GM19025 (cell line): Measurements from ENCODE around the gene ACTG2.
"Not testable (repeated sequence)": the region's sequence is repeated elsewhere in the genome, so short reads cannot be mapped to it uniquely, and the experiment has no call there.

ENCODE experiments used
- ATAC-seq: cut with Tn5 transposase; IDR thresholded peaks from one replicate; pipeline ENCODE4 v1.9.1; 2021; ENCODE audit warnings: mild to moderate bottlenecking, low read depth, moderate library complexity; ENCODE audit not compliant: unreplicated experiment

Gene ACTG2

GRCh38 chr2:73931531-73932500 is 39.0 kb downstream of the ACTG2 start:
- ATAC-seq, result no peak

GRCh38 chr2:73933194-73933593 is 40.4 kb downstream of the ACTG2 start:
- no peak for ATAC-seq

DNA sequence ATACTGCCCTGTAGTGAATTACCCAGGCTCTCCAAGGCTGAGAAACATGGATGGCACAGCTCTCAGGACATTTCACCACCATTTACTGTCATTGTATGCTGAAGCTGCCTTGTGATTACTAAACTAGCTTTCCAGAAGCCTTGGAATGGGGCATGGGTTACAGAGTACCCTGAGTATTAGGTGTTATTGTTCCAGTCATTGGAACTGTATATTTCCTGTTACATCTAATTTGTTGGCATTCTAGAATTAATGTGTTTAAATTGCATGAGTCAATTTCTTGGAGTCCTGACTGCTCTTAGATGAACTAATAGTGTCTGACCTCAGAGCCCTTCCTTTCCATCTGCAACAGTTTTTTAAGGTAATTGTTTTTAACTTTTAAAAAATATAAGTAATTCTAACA is 42.8 kb downstream of the ACTG2 start:
- no peak for ATAC-seq

DNA sequence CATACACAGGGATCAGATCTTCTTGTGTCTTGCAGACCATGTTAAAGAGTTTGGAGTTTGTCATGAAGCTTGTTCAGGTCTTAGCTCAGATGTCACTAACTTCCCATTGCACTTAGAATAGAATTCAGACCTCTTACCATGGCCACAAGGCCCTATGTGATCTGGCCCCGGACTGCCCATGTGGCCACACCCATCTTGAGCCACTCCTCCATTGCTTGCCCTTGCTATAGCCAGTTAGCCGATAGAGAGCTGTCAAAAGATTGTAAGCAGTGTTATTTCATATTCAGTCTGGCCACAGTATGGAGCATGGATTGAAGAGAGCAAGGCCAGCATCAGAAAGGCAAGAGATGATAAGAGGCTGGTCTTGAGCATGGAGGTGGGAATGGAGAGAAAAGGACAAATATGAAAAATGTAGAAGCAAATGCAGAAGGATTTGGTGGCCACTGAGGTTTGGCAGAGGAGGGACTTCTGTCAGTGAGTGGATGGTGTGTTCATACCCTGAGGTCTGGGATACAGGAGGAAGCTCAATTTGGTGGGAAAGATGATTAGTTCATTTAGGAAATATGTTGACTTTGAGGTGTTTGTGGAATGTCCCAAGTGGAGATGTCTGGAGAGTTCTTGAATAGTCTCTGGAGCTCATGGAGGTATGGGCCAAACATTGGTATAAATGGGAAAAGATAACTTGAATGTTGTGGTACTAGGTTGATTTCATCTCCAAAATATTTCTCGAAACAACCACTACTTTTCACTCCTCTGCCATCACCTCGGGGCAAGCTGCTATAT is 44.5 kb downstream of the ACTG2 start:
- no peak for ATAC-seq

GRCh38 chr2:73937899-73938298 is 45.1 kb downstream of the ACTG2 start:
- no peak for ATAC-seq

GRCh38 chr2:73938718-73939352 is 46.0 kb downstream of the ACTG2 start:
- no peak for ATAC-seq

- ATAC-seq, result no peak
These were observed 46.6 kb downstream of the ACTG2 start for GRCh38 chr2:73939419-73939818.

DNA sequence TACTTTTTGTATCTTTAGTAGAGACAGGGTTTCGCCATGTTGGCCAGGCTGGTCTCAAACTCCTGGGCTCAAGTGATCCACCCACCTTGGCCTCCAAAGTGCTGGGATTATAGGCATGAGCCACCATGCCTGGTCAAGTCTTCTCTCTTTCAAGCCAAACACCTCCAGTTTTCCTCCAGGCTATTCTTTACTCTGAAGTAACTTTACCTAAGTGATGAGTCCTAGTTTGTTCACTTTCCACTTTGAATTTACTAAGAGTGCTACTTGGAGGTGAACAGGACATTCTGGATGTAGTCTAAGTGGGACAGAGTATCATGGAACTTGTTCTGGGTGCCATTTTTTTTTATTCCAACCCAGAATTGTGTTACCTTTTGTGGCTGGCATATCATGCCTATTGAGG is 47.3 kb downstream of the ACTG2 start:
- not testable (repeated sequence) for ATAC-seq

DNA sequence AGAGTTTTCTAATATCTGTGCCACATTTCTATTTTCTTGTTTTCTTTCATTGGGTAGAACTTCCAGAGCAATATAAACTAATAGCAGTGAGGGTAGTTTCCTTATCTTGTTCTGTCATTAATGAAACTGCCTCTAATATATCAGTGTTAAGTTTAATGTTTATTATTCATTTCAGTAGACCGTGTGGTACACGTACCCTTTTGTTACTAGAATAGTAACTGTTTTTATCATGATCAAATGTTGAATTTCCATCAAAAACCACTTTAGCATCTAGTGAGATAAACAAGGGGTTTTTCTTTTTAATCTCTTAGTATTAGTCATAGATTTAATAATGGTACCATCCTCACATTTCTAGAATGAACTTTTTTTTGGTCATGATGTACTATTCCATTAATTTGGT is 49.9 kb downstream of the ACTG2 start:
- no peak for ATAC-seq

DNA sequence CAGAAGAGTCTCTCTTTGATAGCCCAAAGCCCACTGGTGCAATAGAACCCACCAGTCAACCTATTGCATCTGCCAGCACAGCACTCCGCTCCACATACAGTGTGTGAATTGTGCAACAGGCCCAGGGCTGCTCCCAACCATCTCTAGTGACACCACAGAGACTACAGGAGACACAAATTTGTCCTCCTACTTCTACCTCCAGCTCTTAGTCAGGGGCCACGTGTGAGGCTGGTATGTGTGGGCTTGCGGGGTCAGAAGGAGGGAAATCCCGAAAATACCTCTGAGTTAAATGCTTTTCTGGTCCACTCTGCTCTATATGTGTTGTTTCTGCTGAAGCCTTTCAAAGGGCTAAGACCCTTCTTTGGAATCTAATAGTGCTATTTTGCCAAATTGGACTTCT is 51.9 kb downstream of the ACTG2 start:
- no peak for ATAC-seq

- ATAC-seq, result no peak
These were observed 53.4 kb downstream of the ACTG2 start for GRCh38 chr2:73946215-73946614.

DNA sequence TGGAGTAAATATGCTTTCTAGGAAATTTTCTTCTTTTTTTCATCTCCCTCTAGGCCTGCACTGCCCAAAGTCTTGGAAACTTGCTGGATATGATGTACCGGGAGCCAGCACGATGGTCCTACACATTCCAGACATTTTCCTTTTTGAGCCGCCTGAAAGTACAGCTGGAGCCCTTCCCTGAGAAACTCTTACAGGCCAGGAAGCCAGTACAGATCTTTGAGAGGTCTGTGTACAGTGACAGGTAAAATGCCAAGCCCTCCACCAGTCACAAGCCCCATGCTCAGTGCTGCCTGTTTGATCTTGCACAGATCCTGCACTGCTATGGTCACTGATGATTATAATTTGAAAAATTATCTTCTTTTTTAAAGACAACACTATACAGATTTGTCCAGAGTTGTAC is 53.9 kb downstream of the ACTG2 start:
- no peak for ATAC-seq

GRCh38 chr2:73947412-73948018 is 54.7 kb downstream of the ACTG2 start:
- no peak for ATAC-seq

- ATAC-seq, result no peak
These were observed 57.0 kb downstream of the ACTG2 start for GRCh38 chr2:73949802-73950201.

- ATAC-seq, result no peak
These were observed 60.0 kb downstream of the ACTG2 start for GRCh38 chr2:73952499-73953446.

GRCh38 chr2:73956218-73956865 is 63.5 kb downstream of the ACTG2 start:
- ATAC-seq, result no peak

DNA sequence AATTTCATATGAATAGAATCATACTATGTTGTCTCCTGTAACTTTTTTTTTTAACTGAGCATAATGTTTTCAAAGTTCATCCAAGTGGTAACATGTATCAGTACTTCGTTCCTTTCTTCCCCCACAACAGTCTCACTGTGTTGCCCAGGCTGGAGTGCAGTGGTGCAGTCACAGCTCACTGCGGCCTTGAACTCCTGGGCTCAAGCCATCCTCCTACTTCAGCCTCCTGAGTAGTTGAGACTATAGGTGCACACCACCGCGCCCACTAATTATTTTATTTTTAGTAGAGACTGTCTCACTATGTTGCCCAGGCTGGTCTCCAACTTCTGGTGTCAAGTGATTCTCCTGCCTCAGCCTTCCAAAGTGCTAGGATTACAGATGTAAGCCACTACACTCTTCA is 68.5 kb downstream of the ACTG2 start:
- no peak for ATAC-seq

GRCh38 chr2:73961823-73962615 is 69.2 kb downstream of the ACTG2 start:
- ATAC-seq, result no peak
